ENCODE results near the gene HAUS3. TPM values are rescaled to one million over a fixed set of nuclear protein-coding genes. Genes with fewer than 3 reads are reported as not detected.

Gene HAUS3
- total RNA-seq, 2 experiments from 2014 or later = 23.6 to 23.7 TPM

DNA sequence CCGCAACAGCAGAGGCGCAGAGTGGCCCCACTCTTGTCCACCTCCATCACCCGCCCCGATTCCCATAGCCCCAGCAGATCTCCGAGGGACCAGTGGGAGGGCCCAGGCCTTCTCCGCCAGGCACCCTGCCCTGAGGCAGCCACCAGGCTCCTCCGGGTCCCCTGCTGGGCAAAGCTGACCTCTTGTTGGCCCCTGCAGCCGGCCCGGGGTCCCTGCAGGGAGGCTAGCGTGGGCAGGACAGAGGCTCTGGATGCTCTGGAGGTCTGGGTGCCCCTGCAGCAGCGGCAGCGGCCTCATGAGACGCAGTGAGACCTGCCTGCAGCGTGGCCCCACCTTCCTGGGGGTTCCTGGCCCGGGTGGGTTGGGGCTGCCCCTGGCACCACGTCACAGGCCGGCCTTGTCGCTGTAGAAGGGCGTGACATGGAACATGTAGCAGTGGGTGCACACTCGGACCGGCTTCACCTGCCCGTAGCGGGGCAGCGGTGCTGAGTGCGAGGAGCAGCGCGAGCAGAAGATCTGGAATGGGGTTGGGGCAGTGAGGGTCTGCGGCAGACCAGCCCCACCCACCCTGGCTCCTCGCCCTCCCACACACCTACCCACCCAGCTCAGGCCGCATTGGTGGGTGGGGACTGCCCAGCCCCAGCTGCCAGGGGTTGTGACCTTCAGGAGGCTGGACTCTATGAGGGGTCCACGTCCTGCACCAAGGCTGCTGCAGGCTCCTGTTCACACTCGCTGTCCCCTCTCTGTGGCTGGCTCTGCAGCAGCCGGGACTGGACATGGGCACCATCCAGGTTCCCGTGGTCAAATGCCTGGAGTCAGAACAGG, 28.6 kb upstream of the HAUS3 start:
- DNase-seq = no peak
- Mint-ChIP-seq H3K27me3 (no peaks in the 10 kb centered on the region), H3K4me3 (no peak overlapping the region), H3K9me3 (no peaks in the 10 kb centered on the region), H3K27ac (no peak overlapping the region), H3K36me3 (no peaks in the 10 kb centered on the region), H3K4me1 (no peaks in the 10 kb centered on the region)

DNA sequence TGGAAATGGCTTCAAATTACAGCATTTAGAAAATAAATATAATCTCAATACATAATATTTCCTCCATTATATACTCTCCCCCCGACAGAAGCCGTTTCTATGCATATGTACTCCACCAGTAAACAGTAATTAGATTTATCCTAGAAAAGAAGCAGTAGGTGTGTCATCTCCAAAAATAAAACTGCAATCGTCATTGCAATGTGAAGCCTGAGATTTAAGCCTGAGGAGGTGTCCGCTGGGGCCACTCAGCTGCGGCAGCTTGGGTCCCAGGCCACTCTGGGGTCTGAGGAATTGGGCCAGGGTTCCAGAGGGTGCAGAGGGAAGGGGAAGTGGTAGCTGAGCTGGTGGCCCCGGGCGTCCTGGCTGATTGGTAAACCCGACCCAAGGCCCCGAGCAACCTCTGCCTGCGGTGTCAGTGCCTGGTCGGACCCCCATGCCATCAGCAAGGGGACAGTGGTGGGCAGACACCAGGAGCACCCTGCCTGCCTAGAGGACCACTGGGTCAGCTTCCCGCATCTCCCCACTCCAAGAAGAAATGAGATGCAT, 27.8 kb upstream of the HAUS3 start:
- Mint-ChIP-seq H3K27ac (no peak overlapping the region), H3K27me3 (no peaks in the 10 kb centered on the region), H3K4me1 (no peaks in the 10 kb centered on the region), H3K36me3 (no peaks in the 10 kb centered on the region), H3K9me3 (no peaks in the 10 kb centered on the region), H3K4me3 (no peak overlapping the region)
- no peak for DNase-seq

DNA sequence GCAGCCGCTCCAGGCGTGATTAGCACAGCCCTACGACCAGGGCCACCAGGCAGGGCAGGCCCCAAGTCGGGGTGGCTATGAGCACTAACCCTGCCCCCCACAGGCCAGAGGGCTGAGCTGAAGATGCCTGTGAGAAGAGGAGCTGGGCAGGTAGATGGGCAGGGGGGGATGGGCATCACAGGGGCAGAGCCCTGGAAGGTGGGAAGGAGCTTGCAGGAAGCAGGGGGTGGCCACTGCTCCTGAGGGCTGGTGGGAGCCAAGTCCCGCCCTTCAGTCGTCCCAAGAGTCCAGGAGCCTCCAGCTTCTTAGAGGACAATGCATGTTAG, 27.2 kb upstream of the HAUS3 start:
- H3K27ac Mint-ChIP-seq = no peak overlapping the region
- no peaks in the 10 kb centered on the region for H3K36me3 Mint-ChIP-seq
- no peak overlapping the region for H3K4me3 Mint-ChIP-seq

DNA sequence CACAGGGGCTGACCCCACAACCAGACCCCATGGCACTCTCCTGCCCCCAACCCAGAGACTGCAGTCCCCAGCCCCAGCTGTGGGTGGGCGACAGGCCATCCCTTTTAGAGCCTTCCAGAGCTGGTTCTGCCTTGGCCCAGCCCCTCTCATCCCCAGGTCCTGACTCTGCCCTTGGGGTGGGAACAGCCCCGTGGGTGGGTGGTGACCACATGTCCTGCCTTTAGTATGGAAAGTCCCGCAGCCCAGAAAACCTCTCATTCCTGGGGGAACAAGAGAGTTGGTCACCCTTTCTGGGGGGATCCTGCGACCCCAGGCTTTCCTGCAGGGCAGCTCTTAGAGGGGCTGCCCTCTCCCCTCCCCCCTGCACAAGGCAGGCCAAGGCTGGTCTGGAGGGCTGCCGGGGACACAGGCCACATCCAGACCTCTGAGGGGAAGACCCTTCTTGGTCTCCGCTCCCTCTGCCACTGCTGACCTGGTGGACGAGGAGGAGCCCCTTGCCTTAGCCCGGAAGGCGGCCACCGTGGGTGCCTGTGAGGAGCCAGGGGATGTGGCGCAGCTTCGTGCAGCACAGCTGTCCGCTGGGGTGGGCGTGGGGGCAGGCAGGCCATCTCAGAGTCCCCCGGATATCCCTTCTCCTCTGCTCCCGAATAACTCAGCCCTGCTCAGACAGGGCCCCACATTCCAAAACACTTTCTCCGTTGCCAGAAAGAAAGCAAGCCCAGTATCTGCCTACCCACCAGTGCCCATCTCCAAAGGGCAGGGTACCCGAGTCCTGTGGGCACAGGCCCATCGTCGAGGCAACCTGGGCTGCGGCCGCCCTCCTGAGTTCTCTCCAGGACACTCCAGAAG, 26.7 kb upstream of the HAUS3 start:
- Mint-ChIP-seq H3K4me3 (no peak overlapping the region), H3K27ac (no peak overlapping the region), H3K4me1 (no peaks in the 10 kb centered on the region), H3K36me3 (no peaks in the 10 kb centered on the region), H3K9me3 (no peaks in the 10 kb centered on the region), H3K27me3 (no peaks in the 10 kb centered on the region)
- no peak for DNase-seq

More for the DNA sequence above, 27.2 kb upstream of the HAUS3 start:
- H3K27me3 Mint-ChIP-seq = no peaks in the 10 kb centered on the region
- no peaks in the 10 kb centered on the region for H3K9me3 Mint-ChIP-seq
- no peak for DNase-seq
- H3K4me1 Mint-ChIP-seq = no peaks in the 10 kb centered on the region

DNA sequence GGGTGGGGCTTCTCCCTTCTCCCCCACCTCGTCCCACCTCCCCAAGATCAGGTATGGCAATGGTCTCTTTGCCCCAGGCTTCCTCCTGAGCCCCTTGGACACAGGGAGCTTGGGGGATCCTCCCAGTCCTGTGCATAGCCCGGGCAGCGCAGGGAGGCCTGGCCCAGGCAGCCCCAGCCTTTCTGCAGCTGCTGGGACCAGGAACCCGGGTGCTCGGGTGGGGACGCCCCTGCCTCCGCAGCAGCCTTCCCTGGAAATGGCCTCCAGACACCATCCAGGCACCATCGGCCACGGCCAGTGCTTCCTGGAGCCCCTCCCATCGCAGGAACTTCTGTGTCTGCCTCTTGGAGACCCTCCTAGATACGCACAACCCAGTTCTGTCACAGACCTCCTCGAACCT, 25.9 kb upstream of the HAUS3 start:
- Mint-ChIP-seq H3K36me3 (no peaks in the 10 kb centered on the region), H3K9me3 (no peaks in the 10 kb centered on the region), H3K27ac (no peak overlapping the region), H3K4me3 (no peak overlapping the region), H3K4me1 (peaks cover 1% of the 10 kb centered on the region), H3K27me3 (no peaks in the 10 kb centered on the region)
- no peak for DNase-seq

DNA sequence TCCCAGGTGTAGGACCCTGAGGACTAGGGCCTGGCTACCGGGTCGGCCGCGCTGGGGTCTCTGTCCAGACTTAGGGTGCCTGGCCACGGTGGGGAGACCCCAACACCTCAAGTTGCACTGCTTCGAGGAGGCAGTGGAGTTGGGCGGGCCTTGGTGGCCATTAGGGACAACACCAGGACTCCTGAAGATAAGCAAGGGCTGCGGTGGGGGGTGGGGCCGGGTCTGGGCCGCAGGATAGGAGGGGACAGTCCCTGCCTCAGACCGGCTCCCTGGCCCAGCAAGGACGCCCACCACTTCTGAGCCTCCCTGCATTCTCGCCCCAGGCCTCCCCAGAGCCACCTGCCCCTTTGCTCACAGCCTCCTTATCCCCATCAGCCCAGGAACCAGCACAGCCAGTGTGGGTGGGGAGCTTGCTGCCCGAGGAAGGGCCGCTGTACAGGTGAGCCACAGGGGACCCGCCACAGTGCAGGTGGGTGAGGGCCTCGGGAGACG, 25.4 kb upstream of the HAUS3 start:
- peaks cover 1% of the 10 kb centered on the region for H3K4me1 Mint-ChIP-seq

DNA sequence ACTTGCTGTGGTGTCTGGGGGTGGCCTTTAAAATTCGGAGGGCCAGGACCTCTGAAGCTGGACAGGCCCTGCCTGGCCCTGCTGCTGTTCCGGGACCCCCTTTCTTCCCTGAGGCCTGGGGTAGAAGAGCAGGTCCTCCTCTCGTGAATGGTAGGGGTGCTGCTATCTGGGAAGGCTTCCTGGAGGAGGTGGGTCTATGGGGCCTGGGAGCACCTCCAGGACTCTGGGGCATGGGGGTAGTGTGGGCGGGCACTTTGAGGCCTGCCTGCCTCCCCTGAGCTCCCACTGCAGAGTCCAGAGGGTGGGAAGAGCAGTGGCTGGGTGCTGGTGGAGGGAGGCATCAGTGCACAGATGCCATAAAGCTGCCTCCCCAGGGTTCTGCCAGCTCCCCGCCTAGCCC, 24.9 kb upstream of the HAUS3 start:
- no peak overlapping the region for H3K4me3 Mint-ChIP-seq
- H3K36me3 Mint-ChIP-seq = no peaks in the 10 kb centered on the region
- DNase-seq = no peak
- H3K27ac Mint-ChIP-seq = no peak overlapping the region
- peaks cover 1% of the 10 kb centered on the region for H3K4me1 Mint-ChIP-seq
- H3K27me3 Mint-ChIP-seq = no peaks in the 10 kb centered on the region
- no peaks in the 10 kb centered on the region for H3K9me3 Mint-ChIP-seq

More for the DNA sequence above, 25.4 kb upstream of the HAUS3 start:
- Mint-ChIP-seq H3K4me3 (no peak overlapping the region), H3K36me3 (no peaks in the 10 kb centered on the region), H3K27ac (no peak overlapping the region), H3K27me3 (no peaks in the 10 kb centered on the region), H3K9me3 (no peaks in the 10 kb centered on the region)
- DNase-seq = no peak

DNA sequence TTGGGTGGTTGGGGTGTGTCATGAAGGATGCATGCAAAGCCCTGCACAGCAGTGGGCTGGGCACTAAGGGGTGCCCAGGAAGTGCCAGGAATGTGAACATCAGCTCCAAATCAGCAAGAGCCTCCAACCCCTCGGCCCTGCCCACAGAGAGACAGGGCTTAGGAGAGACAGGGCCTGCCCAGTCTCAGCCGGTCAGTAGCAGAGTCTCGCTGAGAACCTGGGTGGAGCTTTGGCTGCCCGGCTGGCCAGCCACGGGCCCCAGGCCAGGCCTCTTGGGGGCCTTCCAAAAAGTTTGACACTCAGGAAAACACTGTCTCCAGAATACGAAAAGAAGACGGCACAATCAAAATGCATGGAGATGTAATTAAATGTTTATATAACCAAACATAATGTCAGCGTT, 24.3 kb upstream of the HAUS3 start:
- Mint-ChIP-seq H3K4me3 (no peak overlapping the region), H3K9me3 (no peaks in the 10 kb centered on the region), H3K27ac (no peak overlapping the region), H3K36me3 (no peaks in the 10 kb centered on the region), H3K4me1 (peaks cover 1% of the 10 kb centered on the region), H3K27me3 (no peaks in the 10 kb centered on the region)
- DNase-seq = no peak

DNA sequence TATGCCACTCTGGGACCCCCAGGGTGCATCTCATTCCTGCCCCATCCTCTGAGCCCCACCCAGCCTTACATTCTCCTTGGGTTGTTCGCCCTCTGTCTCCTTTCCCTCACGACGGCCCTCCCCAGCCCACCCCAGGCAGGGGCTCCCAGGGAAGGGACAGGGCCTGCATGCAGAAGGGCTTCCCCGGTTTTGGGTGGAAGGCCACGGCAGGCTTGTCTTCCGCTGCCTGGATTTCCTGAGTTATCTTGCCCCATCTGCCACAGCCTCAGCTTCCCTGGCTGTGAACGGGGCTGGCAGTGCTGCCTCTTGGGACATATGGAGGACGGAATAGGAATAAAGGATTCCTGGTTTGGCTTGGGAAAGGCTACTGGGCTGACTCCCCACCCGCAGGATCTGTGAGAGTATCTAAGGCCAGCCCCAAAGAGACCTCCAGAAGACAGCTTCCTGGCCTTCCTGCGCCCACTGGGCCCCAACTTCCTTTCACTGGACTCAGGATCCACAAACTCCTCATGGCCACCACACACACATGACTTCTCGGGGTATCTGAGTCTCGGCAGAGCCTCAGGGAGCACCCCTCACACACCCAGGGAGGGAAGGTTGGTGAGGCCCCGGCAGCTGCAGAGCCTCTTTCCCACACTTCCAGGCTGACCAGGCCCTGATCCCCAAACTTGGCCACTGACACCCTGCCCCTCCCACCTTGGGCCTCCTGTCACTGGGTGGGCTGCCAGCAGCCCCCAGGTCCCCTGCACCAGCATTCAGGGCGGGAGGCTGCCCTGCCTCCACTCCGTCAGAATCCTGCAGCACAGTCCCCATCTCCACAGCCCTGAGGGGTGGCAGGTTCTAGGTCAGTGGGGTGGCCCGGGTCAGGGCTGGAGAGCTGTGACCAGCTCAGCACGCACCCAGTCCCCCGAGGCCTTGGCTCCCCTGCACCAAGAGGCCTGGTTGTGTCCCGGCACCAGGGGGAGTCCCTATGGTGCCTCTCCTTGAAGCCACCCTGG, 23.5 kb upstream of the HAUS3 start:
- Mint-ChIP-seq H3K27me3 (no peaks in the 10 kb centered on the region), H3K9me3 (no peaks in the 10 kb centered on the region), H3K27ac (no peak overlapping the region), H3K4me1 (peaks cover 1% of the 10 kb centered on the region), H3K4me3 (no peak overlapping the region), H3K36me3 (no peaks in the 10 kb centered on the region)
- DNase-seq = no peak

DNA sequence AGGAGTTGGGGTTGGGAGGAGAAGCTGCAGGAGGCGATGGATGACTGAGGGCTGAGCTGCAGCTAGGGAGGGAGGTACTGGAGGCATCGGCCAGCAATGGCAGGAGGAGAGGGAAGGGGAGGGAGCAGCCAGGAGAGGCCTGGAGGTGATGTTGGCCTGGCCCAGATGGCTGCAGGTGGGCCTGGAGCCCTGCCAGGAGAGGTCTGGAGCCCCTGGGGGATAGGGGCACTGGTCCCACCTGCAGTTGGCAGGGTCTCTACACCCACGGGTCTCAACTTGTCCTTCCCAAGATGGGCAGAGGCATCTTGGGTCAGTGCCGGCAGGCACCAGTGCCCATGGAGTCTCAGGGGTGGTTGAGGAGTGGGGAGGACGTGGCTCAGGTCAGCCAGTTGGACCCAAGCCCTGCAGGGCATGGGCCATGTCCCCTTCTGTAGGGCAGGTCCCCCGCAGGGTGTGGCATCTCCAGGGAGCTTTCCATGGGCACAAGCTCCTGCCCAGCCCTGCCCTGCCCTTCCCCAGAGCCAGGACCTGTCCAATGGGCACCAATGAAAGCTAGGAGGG, 22.6 kb upstream of the HAUS3 start:
- H3K27ac Mint-ChIP-seq = no peak overlapping the region
- no peak for DNase-seq
- H3K4me1 Mint-ChIP-seq = peaks cover 1% of the 10 kb centered on the region
- no peak overlapping the region for H3K4me3 Mint-ChIP-seq
- H3K9me3 Mint-ChIP-seq = no peaks in the 10 kb centered on the region
- no peaks in the 10 kb centered on the region for H3K27me3 Mint-ChIP-seq
- no peaks in the 10 kb centered on the region for H3K36me3 Mint-ChIP-seq

DNA sequence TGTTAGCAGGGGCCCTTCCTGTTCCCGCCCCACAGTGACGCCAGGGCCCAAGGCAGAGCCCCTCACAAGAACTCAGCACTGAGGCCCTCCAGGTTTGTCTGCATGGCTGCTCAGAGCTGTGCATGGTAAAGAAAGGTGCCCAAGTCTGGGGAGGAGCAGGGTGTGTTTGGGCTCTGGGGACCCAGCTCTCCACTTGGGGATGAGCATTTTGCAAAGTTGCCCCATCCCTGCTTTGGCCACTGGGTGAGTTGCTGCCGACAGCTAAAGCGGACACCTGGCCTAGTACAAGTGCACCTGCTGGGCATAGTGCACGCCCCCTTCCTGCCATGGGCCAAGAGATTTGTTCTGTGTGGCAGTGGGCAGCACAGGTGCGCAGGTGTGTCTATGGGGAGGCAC, 22.0 kb upstream of the HAUS3 start:
- no peak for DNase-seq
- Mint-ChIP-seq H3K9me3 (no peaks in the 10 kb centered on the region), H3K4me3 (no peak overlapping the region), H3K27me3 (no peaks in the 10 kb centered on the region), H3K4me1 (peaks cover 1% of the 10 kb centered on the region), H3K27ac (no peak overlapping the region), H3K36me3 (no peaks in the 10 kb centered on the region)

DNA sequence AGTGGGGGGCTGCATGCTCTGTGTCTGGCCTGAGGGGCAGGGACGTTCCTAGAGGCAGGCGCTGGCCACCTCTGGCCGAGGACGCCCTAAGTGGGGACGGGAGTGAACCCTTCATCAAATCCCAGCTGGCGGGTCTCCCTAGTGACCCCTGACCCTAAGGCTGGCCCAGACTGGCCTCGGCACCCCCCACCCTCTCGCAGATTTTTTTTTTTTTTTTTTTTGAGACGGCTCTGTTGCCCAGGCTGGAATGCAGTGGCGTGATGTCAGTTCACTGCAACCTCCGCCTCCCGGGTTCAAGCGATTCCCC, 21.0 kb upstream of the HAUS3 start:
- no peaks in the 10 kb centered on the region for H3K36me3 Mint-ChIP-seq
- H3K4me3 Mint-ChIP-seq = peak overlapping the region; percentile 50
- no peaks in the 10 kb centered on the region for H3K9me3 Mint-ChIP-seq
- no peaks in the 10 kb centered on the region for H3K27me3 Mint-ChIP-seq
- H3K27ac Mint-ChIP-seq = peak overlapping the region; percentile 62
- no peak for DNase-seq
- H3K4me1 Mint-ChIP-seq = peaks cover 1% of the 10 kb centered on the region

DNA sequence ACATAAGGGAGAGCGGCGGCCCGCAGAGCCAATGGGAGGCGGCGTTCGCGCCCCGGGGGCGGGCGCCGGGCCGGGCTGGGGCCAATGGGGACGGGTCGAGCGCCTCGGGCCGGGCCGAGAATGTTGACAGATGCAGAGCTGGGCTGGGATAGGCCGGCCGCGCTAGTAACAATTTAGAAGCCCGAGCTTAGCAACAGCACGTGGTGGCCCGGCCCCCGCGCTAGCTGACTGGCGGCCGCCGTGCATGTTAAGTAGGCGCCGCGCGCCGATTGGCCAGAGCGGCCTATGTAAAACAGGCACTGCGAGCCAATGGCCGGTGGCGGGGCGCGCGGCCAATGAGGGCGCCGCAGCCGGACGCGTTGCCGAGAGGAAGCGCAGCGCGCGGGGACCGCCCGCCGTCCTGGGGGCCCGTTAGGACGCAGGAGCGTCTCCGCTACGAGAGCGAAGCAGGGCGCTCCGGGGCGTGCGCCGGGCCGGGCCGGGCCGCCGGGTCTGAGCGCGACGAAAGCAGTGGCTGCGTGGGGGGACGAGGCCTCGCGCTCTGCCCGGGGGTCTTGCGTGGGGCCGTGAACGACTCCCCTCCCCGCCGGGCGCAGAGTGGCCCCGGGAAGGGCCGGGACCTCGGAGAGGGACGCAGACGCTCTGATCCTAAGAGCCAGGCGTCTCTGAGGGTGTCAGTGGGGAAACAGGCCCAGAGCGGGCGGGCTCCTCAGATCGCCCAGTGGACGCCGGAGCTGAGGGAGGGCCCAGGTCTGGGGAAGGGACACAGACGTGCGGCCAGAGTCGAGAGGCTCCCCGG, 20.4 kb upstream of the HAUS3 start:
- H3K36me3 Mint-ChIP-seq = no peaks in the 10 kb centered on the region
- no peaks in the 10 kb centered on the region for H3K9me3 Mint-ChIP-seq
- no peaks in the 10 kb centered on the region for H3K27me3 Mint-ChIP-seq
- H3K4me3 Mint-ChIP-seq = peak overlapping the region; percentile 67
- peak; percentile 99 for DNase-seq
- peaks cover 1% of the 10 kb centered on the region for H3K4me1 Mint-ChIP-seq
- H3K27ac Mint-ChIP-seq = peak overlapping the region; percentile 62

DNA sequence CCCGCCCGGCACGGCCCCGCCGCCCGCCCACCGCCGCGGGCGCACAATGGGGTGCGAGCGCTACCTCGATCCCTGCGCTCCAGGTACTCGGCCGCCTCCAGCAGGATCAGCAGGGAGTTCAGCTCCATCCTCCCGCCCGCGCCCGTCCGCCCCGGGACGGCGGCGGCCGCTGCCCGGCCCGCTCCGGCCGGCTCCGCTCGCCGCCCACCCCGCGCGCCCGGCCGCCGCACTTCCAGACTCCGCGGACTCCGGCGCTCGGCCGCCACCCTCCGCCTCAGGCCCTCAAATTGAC, 19.9 kb upstream of the HAUS3 start, which contains the start of gene MXD4:
TSS of gene MXD4 (minus strand) at position 257 of the 292 bp plus-strand sequence. CDS start at position 128, 129 bp downstream.
- no peaks in the 10 kb centered on the region for H3K27me3 Mint-ChIP-seq
- no peaks in the 10 kb centered on the region for H3K36me3 Mint-ChIP-seq
- no peak for DNase-seq
- peak within 1 kb of the TSS; percentile 62 for H3K27ac Mint-ChIP-seq
- H3K4me3 Mint-ChIP-seq = peak within 1 kb of the TSS; percentile 67
- H3K9me3 Mint-ChIP-seq = no peaks in the 10 kb centered on the region
- H3K4me1 Mint-ChIP-seq = peaks cover 1% of the 10 kb centered on the region
